HEK293T (cell line): ENCODE data around the gene SF3A2.

Experiments used
- ARNT ChIP-seq: fragments of 450-650 bp; IDR thresholded peaks from 2 replicates; pipeline ENCODE4 v1.6.1; 2017; ENCODE audit warnings: mild to moderate bottlenecking
- FOXK2 ChIP-seq: fragments of 450-650 bp; IDR thresholded peaks from 2 replicates; pipeline ENCODE4 v1.6.1; 2016; ENCODE audit warnings: mild to moderate bottlenecking
- FOXM1 ChIP-seq: fragments of 450-650 bp; IDR thresholded peaks from 2 replicates; pipeline ENCODE4 v1.6.1; 2017; ENCODE audit warnings: mild to moderate bottlenecking, borderline replicate concordance
- L3MBTL2 ChIP-seq: fragments of 450-650 bp; conservative IDR thresholded peaks from 2 replicates; pipeline ENCODE4 v1.6.1; 2016; ENCODE audit warnings: mild to moderate bottlenecking
- SUZ12 ChIP-seq: fragments of 450-650 bp; IDR thresholded peaks from 2 replicates; pipeline ENCODE4 v1.6.1; 2016; ENCODE audit warnings: mild to moderate bottlenecking
- TARDBP ChIP-seq: fragments of 450-650 bp; IDR thresholded peaks from 2 replicates; pipeline ENCODE4 v1.6.1; 2016

DNA sequence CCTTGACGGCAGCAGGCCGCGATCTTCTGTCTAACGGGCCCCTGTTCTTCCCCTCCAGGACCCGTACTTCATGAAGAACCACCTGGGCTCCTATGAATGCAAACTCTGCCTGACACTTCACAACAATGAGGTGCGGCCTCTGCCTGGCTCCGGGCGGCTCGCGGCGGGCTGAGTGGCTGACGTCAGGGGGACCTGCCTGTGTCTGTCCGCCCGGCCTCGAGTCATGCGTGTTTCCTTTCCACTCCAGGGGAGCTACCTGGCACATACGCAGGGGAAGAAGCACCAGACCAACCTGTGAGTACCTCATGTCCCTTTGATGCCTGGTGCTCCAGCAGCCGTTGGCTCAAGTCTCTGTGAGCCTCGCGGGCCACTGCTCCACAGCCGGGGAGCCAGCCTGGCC lies 7.9 kb downstream of the SF3A2 start:
- TF ChIP-seq FOXK2 (no peak), TARDBP (no peak), FOXM1 (no peak), ARNT (no peak), SUZ12 (no peak), L3MBTL2 (no peak)
